Measurements from ENCODE around the gene MTRR.
"Not testable (repeated sequence)": the region's sequence is repeated elsewhere in the genome, so short reads cannot be mapped to it uniquely, and the experiment has no call there.

Gene MTRR

DNA sequence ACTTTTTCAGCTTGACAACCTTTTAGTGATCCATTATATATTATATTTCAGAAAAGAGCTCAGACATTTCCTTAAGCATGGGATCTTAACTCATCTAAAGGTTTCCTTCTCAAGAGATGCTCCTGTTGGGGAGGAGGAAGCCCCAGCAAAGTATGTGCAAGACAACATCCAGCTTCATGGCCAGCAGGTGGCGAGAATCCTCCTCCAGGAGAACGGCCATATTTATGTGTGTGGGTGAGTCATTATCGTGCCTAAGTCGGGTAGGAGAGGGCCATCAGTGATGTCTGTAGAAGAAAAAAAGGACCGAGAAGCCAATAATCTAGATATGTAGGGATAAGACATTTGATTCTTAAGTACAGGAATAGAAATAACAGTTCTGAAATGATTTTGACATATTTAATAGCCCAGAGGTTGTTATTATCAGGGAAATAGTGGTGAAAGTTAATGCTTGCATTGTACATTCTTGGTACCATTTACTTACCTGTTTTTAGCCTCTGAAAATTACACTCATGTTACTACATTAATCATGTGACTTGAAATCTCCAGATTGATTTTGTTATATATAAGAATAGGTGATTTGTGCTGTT, 28.2 kb downstream of the MTRR start:
- no peak for DNase-seq (ENCODE audit: low spot score)

GRCh38 chr5:7902201-7902600, 33.3 kb downstream of the MTRR start:
- no peak for DNase-seq (ENCODE audit: low spot score)

DNA sequence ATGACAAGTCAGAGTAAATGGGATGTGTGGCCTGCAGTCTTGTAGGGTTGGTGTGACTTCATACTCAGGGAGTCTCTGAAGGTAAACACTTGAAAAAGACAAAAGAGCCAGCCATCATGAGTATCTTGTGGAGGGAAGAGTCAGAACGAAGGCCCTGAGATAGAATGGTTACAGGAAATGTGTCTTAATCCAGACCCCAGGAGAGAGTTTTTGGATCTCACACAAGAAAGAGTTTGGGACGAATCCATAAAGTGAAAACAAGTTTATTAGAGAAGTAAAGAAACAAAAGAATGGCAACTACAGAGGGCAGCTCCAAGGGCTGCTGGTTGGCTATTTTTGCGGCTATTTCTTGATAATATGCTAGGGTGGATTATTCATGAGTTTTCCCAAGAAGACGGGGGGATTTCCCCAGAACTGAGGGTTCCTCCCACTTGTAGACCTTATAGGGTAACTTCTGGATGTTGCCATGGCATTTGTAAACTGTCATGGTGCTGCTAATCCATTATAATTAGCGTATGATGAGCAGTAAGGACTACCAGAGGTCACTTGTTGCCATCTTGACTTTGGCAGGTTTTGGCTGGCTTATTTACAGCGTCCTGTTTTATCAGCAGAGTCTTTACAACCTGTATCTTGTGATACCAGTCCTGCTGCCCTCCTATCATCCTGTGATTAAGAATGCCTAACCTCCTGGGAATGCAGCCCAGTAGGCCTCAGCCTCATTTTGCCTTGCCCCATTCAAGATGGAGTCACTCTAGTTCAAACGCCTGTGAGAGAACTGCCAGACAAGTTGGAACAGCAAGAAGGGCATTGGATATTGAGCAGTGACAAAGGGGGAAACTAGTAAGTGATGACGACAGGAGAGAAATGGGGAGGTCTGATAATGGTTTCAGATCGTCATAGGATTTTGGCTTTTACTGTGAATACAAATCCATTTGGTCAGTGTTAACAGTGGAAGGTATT, 34.0 kb downstream of the MTRR start:
- DNase-seq (ENCODE audit: low spot score): no peak

GRCh38 chr5:7904170-7904569, 35.2 kb downstream of the MTRR start:
- DNase-seq (ENCODE audit: low spot score): no peak

- no peak for DNase-seq (ENCODE audit: low spot score)
These were observed 38.7 kb downstream of the MTRR start for GRCh38 chr5:7907612-7908011.

GRCh38 chr5:7908317-7908716, 39.4 kb downstream of the MTRR start:
- no peak for DNase-seq (ENCODE audit: low spot score)

GRCh38 chr5:7910738-7911428, 41.9 kb downstream of the MTRR start:
- DNase-seq (ENCODE audit: low spot score): no peak

GRCh38 chr5:7911429-7911771, 42.5 kb downstream of the MTRR start:
- DNase-seq (ENCODE audit: low spot score): not testable (repeated sequence)

DNA sequence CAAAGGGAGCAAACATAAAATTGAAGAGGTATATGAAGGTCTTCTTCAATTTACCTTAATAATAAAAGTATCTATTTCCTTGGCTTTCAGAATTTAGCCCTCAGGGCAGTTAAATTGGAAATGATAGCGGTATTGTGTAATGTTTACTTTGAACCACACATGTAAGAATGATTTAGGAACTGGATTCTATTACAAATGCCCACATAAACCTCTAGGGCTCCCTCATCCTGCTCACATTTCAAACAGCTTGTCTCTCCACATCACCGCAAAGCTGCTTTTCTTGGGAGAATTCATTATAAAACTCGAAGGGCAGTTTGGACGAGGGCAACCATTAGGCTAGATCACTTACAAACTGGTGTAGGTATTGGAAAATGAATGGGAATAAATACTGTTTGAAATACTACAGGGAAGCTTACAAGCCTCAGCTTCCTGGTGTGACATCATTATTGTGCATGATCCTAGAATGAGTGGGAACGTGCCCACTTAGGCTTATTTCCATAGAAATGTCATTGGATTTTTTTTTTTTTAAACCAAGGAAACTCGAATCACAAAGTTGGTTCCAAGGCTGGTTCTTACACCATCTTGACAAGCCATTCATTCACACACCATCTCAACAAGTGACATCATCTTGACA, 47.3 kb downstream of the MTRR start:
- no peak for DNase-seq (ENCODE audit: low spot score)

GRCh38 chr5:7917130-7918123, 48.5 kb downstream of the MTRR start:
- DNase-seq (ENCODE audit: low spot score): no peak

DNA sequence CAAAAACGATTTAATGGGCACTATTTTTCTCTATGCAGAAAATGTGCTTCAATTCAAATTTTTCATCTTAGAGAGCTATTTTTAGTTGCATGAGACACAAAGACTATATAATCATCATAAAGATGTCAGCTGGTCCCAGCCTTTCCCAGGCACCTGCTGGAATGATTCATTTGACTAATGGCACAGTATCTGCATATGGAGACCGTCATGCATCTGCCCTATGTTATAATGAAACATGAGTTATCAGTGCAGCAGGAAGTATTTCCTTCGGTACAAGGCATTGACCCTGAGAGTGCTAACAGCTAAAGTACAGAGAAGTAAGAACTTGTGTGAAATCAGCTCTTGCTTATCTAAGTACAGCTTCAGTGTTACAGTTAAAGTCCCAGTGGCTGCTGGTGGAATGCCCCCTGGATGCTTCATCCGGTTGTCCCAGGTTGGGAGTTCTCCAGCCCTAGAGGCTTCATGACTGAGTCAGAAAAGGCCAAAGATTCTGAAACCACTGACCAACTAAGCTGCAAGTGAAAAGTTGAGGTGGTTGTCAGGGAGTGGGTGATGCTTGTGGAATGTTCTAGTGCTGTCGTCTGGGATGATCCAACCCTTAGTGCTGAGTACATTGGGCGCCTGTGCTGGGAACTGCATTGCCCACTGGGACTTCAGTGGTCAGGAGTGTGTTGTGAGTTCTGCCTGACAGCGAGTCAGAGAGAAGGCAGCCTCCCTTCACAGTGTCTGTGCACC, 57.2 kb downstream of the MTRR start:
- DNase-seq (ENCODE audit: low spot score): no peak

DNA sequence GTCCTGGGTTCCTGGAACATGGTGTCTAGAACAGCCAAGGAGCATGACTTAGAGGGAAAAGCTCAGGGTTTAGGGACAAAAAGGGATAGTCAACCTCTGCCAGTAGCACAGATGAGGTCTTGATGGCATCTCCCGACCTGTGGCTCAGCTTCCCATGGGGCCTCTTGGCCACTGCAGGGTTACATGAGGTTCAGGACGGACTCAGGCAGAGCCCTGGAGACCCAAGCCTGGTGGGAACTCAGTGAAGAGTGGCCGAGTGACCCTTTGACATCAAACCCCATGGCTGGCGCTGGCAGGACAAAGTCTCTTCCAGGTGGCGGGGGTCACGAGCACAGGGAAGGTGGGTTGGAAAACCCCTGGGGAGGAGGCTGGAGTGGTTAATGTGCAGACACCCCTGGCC, 57.8 kb downstream of the MTRR start:
- DNase-seq (ENCODE audit: low spot score): no peak

GRCh38 chr5:7927466-7928375, 58.8 kb downstream of the MTRR start:
- peak; percentile 43 for DNase-seq (ENCODE audit: low spot score)

DNA sequence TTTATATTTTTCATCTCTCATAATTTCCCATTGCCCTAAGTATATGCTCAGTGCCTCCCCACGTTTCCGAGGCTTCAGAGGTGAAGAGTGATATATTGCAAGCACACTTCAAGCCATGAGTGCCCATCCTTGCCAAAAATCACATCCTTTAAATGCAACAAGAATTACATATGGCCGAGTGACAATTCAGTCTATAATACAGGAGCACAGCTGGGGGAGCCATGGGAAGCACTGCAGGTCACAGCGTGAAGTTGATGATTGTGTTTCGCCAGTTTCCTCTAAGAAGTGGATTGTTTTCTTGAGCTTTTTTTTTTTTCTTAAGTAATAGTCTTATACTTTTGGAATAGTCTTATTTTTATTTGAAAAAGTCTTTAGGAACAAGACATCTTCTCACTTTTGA, 61.1 kb downstream of the MTRR start:
- DNase-seq (ENCODE audit: low spot score): no peak

GRCh38 chr5:7941692-7942091, 72.7 kb downstream of the MTRR start:
- DNase-seq (ENCODE audit: low spot score): no peak

DNA sequence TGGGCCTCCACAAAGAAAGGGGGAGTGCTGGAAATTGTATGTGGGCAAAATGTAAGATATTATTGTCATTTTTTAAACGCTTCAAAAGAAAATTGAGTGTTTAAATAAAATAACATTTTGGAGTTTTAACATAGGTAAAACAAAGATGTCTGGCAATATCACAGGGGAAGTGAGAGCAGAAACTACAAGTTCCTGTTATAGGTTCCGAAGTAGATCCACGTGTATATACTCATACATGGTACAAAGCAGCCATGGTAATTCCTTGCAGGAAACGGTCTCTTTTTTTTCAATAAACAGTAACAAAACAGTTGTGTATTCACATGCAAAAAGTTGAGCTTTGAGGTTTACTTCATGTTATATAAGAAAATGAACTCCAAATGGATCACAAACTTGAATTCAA, 78.4 kb downstream of the MTRR start:
- DNase-seq (ENCODE audit: low spot score): no peak

Data from HuH-7.5 (cell line).